Prostate gland (tissue), 2 donors: ENCODE measurements around the gene CFAP298. TPM values are rescaled to one million over a fixed set of nuclear protein-coding genes. Genes with fewer than 3 reads are reported as not detected.

Experiments used
- DNase-seq: peaks from one replicate; pipeline ENCODE4 v3.0.0-alpha.2; 2019; ENCODE audit warnings: low spot score
- H3K27ac ChIP-seq, 2 donors: fragments of 200-600 bp; sonication (generic); 2 replicates each; pipeline ENCODE4 v1.5.1; 2017 to 2019
- H3K27me3 ChIP-seq: fragments of 200-600 bp; sonication (generic); replicated peaks from 2 replicates; pipeline ENCODE4 v1.5.1; 2019; ENCODE audit not compliant: insufficient read depth
- H3K36me3 ChIP-seq, 2 donors: fragments of 200-600 bp; sonication (generic); 1 replicate in 1 of 2; 2 replicates in 1 of 2; pipeline versions ENCODE4 v1.5.1 to v1.8.1; 2017 to 2019
- H3K4me1 ChIP-seq: fragments of 200-600 bp; sonication (generic); replicated peaks from 2 replicates; pipeline ENCODE4 v1.5.1; 2019
- H3K4me3 ChIP-seq, 2 donors: fragments of 200-600 bp; sonication (generic); 2 replicates each; pipeline ENCODE4 v1.5.1; 2017 to 2019
- H3K9me3 ChIP-seq: fragments of 200-600 bp; sonication (generic); 2 replicates; pipeline ENCODE4 v1.5.1; 2017
- CTCF ChIP-seq, 4 experiments: fragments of 200-600 bp in 2 of 4; fragments of 450-650 bp in 2 of 4; sonication (generic) in 2 of 4; IDR thresholded peaks; 1 replicate in 3 of 4; 2 replicates in 1 of 4; pipeline ENCODE4 v1.5.1; 2016 to 2019; ENCODE audit warnings: antibody characterized with exemption in 4 of 4, mild to moderate bottlenecking in 2 of 4, moderate library complexity in 2 of 4
- POLR2A ChIP-seq: fragments of 450-650 bp; IDR thresholded peaks from one replicate; pipeline ENCODE4 v1.6.1; 2016; ENCODE audit warnings: antibody characterized with exemption, mild to moderate bottlenecking
- POLR2AphosphoS5 ChIP-seq: sonication (generic); formaldehyde crosslinking; IDR thresholded peaks from one replicate; pipeline ENCODE4 v1.6.1; 2017; ENCODE audit warnings: antibody characterized with exemption
- WGBS: methylation state at CpG from one replicate; pipeline ENCODE4 v1.1.5; 2018; 5-methylcytosine and 5-hydroxymethylcytosine counted together
- intact Hi-C: fragments of 100-400 bp; cut with DNase I; formaldehyde crosslinking; loops from one replicate; pipeline ENCODE4 v1.14.2; 2022
- total RNA-seq, 2 donors: library from RNA; depleted of rRNA; stranded (reverse); fragments of >200 nt; gene quantifications; one replicate each; pipeline ENCODE4 v1.1.0, GENCODE V29; 2016

The CFAP298 gene
- total RNA-seq, 2 donors from 2014 or later = 43.4 to 44.5 TPM

DNA sequence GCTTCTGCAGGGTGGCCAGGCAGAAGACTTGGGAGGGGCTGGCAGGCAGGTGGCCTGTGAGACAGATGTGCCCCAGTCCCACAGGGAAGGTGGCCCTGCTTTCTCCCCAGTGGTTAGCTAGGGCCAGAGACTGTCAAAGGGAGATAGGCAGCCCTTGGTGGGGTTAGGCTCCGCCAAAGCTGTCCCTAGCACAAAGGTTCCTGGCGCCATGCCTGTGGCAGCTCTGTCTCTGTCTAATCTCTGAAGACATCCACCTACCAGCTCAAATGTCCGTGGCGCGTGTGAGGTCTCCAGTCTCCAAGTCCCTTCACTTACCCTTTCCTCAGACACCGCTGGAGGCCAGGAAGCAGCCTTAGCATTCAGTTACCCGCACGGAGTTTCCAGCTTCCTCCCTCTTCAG is 44.6 kb downstream of the CFAP298 start:
- no peak overlapping the region for H3K4me3 ChIP-seq
- H3K4me1 ChIP-seq = no peaks in the 10 kb centered on the region
- H3K9me3 ChIP-seq = no peaks in the 10 kb centered on the region
- TF ChIP-seq POLR2A (no peak), CTCF (IDR thresholded peaks at IDR 0.05) (no peak), POLR2AphosphoS5 (no peak)
- no peaks in the 10 kb centered on the region for H3K27me3 ChIP-seq
- intact Hi-C loops = loop anchor here (5.0 to 10.0 kb wide), 3 partner anchors 73 to 243 kb away; partner anchors contain the start of gene EVA1C
- 94% methylated on average over 8 of the region's 8 CpGs for WGBS
- H3K36me3 ChIP-seq = no peaks in the 10 kb centered on the region
- no peak overlapping the region for H3K27ac ChIP-seq
- no peak for DNase-seq

DNA sequence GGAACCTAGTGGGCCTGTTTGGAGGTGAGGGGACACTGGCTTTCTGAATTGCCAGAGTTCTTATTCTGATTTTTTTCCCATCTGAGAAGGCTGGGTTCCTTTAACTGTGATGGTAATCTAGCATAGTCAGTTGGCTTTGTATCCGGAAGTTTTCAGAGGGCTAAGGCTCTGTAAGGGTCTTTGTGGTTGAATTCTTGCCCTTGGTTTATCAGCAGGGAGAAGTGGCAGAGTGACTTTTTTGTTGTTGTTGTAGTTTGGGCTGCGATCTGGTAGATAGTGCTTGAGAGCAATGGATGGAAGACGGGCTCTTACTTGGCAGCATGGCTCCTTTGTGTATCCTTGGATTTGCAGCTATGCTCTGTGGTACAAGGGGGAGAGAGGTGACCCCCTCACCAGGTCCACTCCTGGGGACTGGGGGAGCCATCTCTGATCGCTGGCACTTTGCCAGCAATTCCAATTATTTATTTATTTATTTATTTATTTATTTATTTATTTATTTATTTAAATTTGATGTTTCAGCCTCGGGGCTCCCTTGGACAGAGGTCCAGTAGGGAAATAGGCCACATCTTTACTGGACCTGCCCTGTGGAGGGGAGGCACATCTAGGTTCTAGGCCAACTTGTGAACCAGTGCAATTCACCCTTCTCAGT is 45.3 kb downstream of the CFAP298 start:
- Histone ChIP-seq H3K27me3 (no peaks in the 10 kb centered on the region), H3K9me3 (no peaks in the 10 kb centered on the region), H3K36me3 (no peaks in the 10 kb centered on the region), H3K27ac (no peak overlapping the region), H3K4me3 (no peak overlapping the region), H3K4me1 (no peaks in the 10 kb centered on the region)
- DNase-seq = no peak
- WGBS = 81% methylated on average over 5 of the region's 5 CpGs
- intact Hi-C loops = loop anchor here (5.0 to 10.0 kb wide), 3 partner anchors 72 to 242 kb away; partner anchors contain the start of gene EVA1C
- TF ChIP-seq POLR2A = no peak
- no peak for TF ChIP-seq CTCF (IDR thresholded peaks at IDR 0.05)
- no peak for TF ChIP-seq POLR2AphosphoS5

GRCh38 chr21:32565856-32566465 is 46.2 kb downstream of the CFAP298 start:
- H3K9me3 ChIP-seq = no peaks in the 10 kb centered on the region
- intact Hi-C loops = loop anchor here (5.0 to 10.0 kb wide), 3 partner anchors 71 to 241 kb away; partner anchors contain the start of gene EVA1C
- 89% methylated on average over 2 of the region's 2 CpGs for WGBS
- H3K4me3 ChIP-seq = no peak overlapping the region
- no peaks in the 10 kb centered on the region for H3K36me3 ChIP-seq
- DNase-seq = no peak
- no peak overlapping the region for H3K27ac ChIP-seq
- H3K4me1 ChIP-seq = no peaks in the 10 kb centered on the region
- no peak for TF ChIP-seq POLR2A
- TF ChIP-seq POLR2AphosphoS5 = no peak
- no peak for TF ChIP-seq CTCF (IDR thresholded peaks at IDR 0.05)
- no peaks in the 10 kb centered on the region for H3K27me3 ChIP-seq

- 84% methylated on average over 2 of the region's 2 CpGs for WGBS
- H3K27ac ChIP-seq = peak overlapping the region; percentile 47 to 56
- intact Hi-C loops = loop anchor here (10.0 kb wide), 2 partner anchors 68 to 238 kb away; no protein-coding TSS in a partner anchor
- H3K27me3 ChIP-seq = no peaks in the 10 kb centered on the region
- H3K4me1 ChIP-seq = no peaks in the 10 kb centered on the region
- H3K36me3 ChIP-seq = no peaks in the 10 kb centered on the region
- no peak for DNase-seq
- TF ChIP-seq POLR2AphosphoS5 = no peak
- TF ChIP-seq POLR2A = no peak
- no peak for TF ChIP-seq CTCF (IDR thresholded peaks at IDR 0.05)
- H3K4me3 ChIP-seq = no peak overlapping the region
- H3K9me3 ChIP-seq = no peaks in the 10 kb centered on the region
Measured at GRCh38 chr21:32562915-32563314, 49.3 kb downstream of the CFAP298 start.
